CD4-positive, alpha-beta T cell treated with Interferon alpha-2 for 1 hour (primary cell): Measurements from ENCODE around the gene PRLR.
"Not testable (repeated sequence)": the region's sequence is repeated elsewhere in the genome, so short reads cannot be mapped to it uniquely, and the experiment has no call there.

Source experiments
- DNase-seq, 2 donors: peaks; one replicate each; pipeline ENCODE4 v3.0.0-alpha.2; 2020 to 2022

The PRLR gene

DNA sequence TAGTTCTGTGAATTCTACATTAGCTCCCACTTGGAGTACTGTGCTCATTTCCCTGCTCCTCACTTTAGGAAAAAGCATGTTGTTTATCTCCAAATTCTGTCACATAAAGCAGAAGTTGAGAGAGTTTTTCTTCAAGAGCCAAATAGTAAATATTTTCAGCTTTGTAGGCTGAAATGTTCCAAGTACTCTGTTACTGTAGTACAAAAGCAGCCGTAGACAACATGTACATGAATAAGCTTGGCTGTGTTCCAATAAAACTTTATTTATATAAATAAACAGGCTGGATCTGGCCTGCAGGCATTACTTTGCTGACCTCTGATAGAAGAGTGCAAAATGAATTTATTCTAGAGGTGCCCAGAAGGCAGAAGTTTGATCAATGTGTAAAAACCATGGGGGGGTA lies 109.6 kb downstream of the PRLR start:
- no peak for DNase-seq

GRCh38 chr5:35117967-35118366 lies 112.3 kb downstream of the PRLR start:
- DNase-seq, result no peak

GRCh38 chr5:35115920-35116319 lies 114.4 kb downstream of the PRLR start:
- no peak for DNase-seq

GRCh38 chr5:35114698-35115097 lies 115.6 kb downstream of the PRLR start:
- DNase-seq, result no peak

GRCh38 chr5:35112300-35112699 lies 118.0 kb downstream of the PRLR start:
- DNase-seq, result no peak

- not testable (repeated sequence) for DNase-seq
These were observed 125.7 kb downstream of the PRLR start for GRCh38 chr5:35104550-35104949.

GRCh38 chr5:35103637-35104299 lies 126.5 kb downstream of the PRLR start:
- no peak for DNase-seq

DNA sequence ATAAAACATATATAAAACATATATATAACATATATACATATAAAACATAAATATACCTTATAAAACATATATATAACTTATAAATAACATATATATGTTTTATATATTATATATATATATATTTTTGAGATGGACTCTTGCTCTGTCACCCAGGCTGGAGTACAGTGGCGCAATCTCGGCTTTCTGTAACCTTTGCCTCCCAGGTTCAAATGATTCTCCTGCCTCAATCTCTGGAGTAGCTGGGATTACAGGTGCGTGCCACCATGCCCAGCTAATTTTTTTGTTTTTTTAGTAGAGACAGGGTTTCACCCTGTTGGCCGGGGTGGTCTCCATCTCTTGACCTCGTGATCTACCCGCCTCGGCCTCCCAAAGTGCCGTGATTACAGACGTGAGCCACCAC lies 128.6 kb downstream of the PRLR start:
- not testable (repeated sequence) for DNase-seq

- DNase-seq, result no peak
These were observed 129.3 kb downstream of the PRLR start for GRCh38 chr5:35101016-35101415.

GRCh38 chr5:35098214-35098613 lies 132.1 kb downstream of the PRLR start:
- DNase-seq, result no peak

DNA sequence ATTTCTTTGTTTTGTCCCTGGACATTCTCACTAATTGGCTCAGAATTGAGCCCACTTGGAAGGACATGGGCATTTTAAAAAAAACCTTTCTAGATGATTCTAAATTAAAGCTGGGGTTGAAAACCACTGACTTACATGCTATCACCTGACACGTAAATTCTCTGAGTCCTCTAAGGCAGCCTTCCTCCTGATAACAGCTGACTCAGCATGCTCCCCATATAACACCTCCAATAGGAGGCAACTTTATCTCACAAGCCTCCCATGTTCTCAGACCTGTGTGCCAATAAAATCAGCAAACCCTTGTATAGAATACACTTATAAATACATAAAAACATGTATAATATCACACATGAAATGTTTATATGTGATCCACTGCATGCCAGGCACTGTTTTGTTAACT lies 133.4 kb downstream of the PRLR start:
- DNase-seq, result no peak

DNA sequence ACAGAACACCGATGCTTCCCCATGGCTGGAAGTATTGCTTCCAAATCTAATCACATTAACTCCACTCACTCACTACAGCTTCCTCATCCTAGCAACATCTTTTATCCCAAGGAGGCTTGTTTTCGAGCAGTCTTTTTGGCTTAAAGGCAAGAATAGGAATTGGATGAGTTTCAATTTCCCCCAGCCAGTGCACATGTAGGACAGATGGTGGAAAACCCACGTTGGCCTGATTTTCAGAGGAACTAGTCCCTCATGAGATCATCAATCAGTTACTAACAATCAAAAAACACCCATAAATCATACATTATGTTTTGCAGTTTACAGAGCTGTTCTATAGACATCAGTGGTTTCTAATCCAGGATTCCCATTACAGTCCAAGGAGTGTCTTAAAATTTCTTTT lies 134.1 kb downstream of the PRLR start:
- DNase-seq, result no peak

- DNase-seq, result no peak
These were observed 134.9 kb downstream of the PRLR start for GRCh38 chr5:35095366-35095765.

GRCh38 chr5:35094948-35095347 lies 135.3 kb downstream of the PRLR start:
- DNase-seq, result no peak

GRCh38 chr5:35092703-35093102 lies 137.6 kb downstream of the PRLR start:
- no peak for DNase-seq

DNA sequence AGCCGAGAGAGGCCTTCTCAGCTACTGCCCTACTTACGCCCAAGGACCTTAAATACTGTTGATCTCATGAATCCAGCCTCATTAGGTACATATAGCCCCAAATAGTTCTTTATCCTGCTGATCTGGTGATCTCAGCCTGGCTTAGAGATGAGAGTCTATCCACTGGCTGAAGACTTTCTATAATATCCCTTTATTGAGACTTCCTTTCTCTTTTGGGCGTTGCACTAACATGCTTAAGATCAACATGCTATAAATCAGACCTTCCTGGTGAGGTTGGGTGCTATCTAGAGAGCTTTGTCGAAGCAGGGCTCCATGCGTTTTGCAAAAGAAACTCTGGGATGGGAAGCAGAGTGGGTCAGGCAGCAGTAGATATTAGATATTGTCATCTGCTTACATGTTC lies 138.6 kb downstream of the PRLR start:
- DNase-seq, result no peak

DNA sequence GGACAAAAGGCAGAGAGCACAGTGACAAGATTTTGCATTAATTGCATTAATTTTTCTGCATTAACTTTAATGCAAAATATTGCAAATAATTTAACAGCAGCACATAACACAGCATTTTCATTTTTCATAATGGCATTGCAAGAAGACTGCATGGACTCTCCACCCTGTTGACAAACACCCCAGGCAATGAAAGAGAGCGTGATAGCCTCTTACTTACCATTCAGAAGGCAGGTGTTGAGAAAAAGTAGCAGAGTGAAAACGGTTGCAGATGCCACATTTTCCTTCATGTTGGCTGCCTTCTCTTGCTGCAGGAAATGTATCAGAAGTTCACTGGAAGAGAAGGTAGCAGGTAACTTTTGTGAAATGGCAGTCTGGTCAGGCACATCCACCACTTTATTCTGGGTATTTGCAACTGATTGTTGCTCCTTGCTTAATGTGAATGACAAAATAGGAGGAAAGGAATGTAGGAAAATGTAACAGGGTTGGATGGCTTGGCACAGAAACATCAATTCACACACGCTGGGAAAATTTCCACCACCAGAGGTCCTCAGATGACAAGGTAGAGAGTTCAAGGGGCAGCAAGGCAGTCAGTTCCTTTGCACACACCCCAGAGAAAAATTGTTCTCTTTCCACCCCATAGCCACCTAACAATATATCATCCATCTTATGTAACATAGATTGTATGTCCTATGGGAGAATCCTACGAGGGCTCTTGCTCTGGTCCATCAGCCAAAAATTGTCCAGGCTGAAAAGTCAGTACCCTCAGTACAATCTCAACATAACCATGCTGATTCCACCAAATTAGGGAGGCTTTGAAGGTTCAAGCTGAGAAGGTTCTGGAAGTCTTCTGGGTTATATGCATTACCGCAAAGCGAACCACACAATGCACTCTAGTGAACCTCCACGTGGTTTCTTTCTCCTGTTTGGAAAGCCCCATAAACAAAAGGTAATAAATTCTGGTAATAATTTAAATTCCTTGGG lies 140.7 kb downstream of the PRLR start:
- DNase-seq, result peak; percentile 30 to 59

DNA sequence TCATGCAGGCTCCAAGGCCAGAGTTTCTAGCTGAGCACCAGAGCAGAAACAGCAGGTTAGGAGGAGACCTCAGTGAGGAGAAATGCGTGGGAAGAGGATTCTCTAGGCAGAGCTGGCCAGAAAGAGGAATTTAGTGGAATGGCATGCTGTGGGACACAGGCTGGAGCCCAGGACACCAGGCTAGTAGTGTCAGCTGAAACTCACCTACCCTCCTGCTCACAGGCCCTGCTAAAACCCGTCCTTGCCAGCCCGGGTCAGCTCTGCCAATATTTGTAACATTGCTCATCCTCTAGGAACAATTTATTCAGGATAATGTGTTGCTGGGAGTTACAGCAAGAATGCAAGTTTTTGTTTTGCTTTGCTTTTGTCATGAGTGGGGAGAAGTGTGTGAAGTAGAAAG lies 142.3 kb downstream of the PRLR start:
- DNase-seq, result no peak

GRCh38 chr5:35083150-35083549 lies 147.1 kb downstream of the PRLR start:
- no peak for DNase-seq

- no peak for DNase-seq
These were observed 147.8 kb downstream of the PRLR start for GRCh38 chr5:35082530-35082929.

- DNase-seq, result no peak
These were observed 149.2 kb downstream of the PRLR start for GRCh38 chr5:35081134-35081533.

- no peak for DNase-seq
These were observed 157.1 kb downstream of the PRLR start for GRCh38 chr5:35073160-35073559.

DNA sequence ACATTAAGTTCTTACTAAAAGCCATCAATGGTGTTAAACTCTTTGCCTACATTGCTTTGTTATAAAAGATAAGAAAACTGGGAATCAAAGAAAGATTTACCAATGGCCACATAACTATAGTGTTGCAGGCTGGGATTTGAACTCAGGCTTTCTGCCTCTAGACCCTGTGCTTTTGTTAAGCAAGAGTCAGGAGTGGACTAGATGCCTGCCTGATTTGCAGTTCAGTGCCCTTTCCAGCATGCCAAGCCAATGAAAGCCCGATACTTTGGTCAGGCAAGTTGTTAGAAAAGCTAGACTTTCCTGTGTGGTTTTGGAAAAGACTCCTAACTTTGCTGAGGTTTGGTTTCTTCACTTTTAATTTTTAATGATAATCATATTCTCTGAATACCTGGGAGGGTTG lies 161.1 kb downstream of the PRLR start:
- DNase-seq, result no peak

DNA sequence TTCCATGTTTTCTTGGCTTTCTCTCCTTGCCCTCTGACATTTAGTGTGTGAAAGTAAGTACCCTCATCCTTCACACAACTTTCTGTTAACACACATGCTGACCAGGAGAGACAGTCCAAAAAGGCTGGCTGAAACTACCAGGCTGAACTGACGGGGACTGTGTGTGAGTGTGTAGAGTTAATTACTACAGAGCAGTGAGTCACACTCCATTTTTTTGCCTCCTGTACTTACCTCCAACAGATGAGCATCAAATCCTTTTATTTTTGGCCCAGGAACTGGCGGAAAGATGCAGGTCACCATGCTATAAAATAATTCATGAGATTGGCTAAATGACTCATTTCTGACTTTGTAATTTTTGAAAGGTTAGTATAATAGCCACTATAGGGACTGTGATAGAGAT lies 162.3 kb downstream of the PRLR start:
- no peak for DNase-seq
